Transverse colon (tissue), 3 donors: ENCODE results near the gene ALK.

Source experiments
- POLR2A ChIP-seq: fragments of 450-650 bp; IDR thresholded peaks from one replicate; pipeline ENCODE4 v1.6.1; 2016; ENCODE audit warnings: antibody characterized with exemption, mild to moderate bottlenecking, moderate library complexity
- TF ChIP-seq, protein P1 (sequence below), 5 experiments: fragments of 200-600 bp in 3 of 5; fragments of 450-650 bp in 2 of 5; sonication (generic) in 3 of 5; IDR thresholded peaks; 1 replicate in 2 of 5; 2 replicates in 3 of 5; pipeline ENCODE4 v1.5.1; 2016 to 2017; ENCODE audit warnings: antibody characterized with exemption in 5 of 5, inconsistent platforms in 3 of 5, mild to moderate bottlenecking in 2 of 5, moderate library complexity in 1 of 5

DNA sequence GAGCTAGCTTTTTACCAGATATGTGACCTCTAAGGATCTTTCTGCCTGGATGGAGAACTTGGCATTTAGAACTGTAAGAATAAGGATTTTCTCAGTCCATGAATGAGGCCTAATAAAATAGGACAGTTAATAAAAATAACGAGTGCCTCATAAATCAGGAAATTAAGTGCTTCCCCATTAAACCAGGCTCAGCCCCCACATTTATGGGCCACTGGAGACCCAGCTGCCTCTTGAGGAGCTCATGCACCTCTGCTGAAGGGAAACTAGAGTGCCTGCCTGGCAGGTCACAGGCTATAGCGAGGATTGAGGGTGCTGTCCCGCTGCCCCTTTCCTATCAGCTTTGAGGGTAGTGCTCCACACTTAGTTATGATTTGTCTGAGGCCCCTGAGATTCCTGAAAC is 158.0 kb downstream of the ALK start:
- TF ChIP-seq POLR2A, result no peak
- TF ChIP-seq, protein P1, sequence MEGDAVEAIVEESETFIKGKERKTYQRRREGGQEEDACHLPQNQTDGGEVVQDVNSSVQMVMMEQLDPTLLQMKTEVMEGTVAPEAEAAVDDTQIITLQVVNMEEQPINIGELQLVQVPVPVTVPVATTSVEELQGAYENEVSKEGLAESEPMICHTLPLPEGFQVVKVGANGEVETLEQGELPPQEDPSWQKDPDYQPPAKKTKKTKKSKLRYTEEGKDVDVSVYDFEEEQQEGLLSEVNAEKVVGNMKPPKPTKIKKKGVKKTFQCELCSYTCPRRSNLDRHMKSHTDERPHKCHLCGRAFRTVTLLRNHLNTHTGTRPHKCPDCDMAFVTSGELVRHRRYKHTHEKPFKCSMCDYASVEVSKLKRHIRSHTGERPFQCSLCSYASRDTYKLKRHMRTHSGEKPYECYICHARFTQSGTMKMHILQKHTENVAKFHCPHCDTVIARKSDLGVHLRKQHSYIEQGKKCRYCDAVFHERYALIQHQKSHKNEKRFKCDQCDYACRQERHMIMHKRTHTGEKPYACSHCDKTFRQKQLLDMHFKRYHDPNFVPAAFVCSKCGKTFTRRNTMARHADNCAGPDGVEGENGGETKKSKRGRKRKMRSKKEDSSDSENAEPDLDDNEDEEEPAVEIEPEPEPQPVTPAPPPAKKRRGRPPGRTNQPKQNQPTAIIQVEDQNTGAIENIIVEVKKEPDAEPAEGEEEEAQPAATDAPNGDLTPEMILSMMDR (IDR thresholded peaks at IDR 0.05), result no peak
